Adrenal gland (tissue), 12 donors: ENCODE data around the gene PFKFB4. TPM values are rescaled to one million over a fixed set of nuclear protein-coding genes. Genes with fewer than 3 reads are reported as not detected.

Experiments used
- DNase-seq, 7 donors: peaks; one replicate each; pipeline ENCODE4 v3.0.0-alpha.2; 2019 to 2020
- H3K27ac ChIP-seq, 5 donors: fragments of 200-600 bp; sonication (generic) in 4 of 5; 1 replicate in 3 of 5; 2 replicates in 2 of 5; pipeline versions ENCODE4 v1.5.1 to v1.8.0; 2016 to 2020; ENCODE audit warnings: mild to moderate bottlenecking in 1 of 5
- H3K27me3 ChIP-seq: fragments of 200-600 bp; 2 replicates; pipeline ENCODE4 v1.8.0; 2021
- H3K36me3 ChIP-seq, 2 donors: fragments of 200-600 bp; replicated peaks in 1 of 2; 1 replicate in 1 of 2; 2 replicates in 1 of 2; pipeline versions ENCODE4 v1.5.1 to v1.8.0; 2018 to 2022
- H3K4me1 ChIP-seq, 2 donors: fragments of 200-600 bp; replicated peaks in 1 of 2; 1 replicate in 1 of 2; 2 replicates in 1 of 2; pipeline versions ENCODE4 v1.5.1 to v1.8.0; 2018 to 2021
- H3K4me3 ChIP-seq, 4 donors: fragments of 200-600 bp; sonication (generic) in 3 of 4; one replicate each; pipeline ENCODE4 v1.5.1; 2016 to 2018
- H3K9me3 ChIP-seq, 3 donors: fragments of 200-600 bp; sonication (generic) in 1 of 3; replicated peaks in 1 of 3; 1 replicate in 2 of 3; 2 replicates in 1 of 3; pipeline versions ENCODE4 v1.5.1 to v1.8.0; 2016 to 2021
- CTCF ChIP-seq, 6 experiments: fragments of 450-650 bp in 4 of 6; fragments of 200-600 bp in 2 of 6; sonication (generic) in 1 of 6; IDR thresholded peaks; 1 replicate in 5 of 6; 2 replicates in 1 of 6; pipeline versions ENCODE4 v1.5.1 to v1.8.0; 2016 to 2021; ENCODE audit warnings: antibody characterized with exemption in 6 of 6, mild to moderate bottlenecking in 2 of 6, moderate library complexity in 1 of 6
- POLR2A ChIP-seq, 2 donors: fragments of 450-650 bp; IDR thresholded peaks; one replicate each; pipeline ENCODE4 v1.6.1; 2017; ENCODE audit warnings: antibody characterized with exemption in 2 of 2, mild to moderate bottlenecking in 2 of 2, moderate library complexity in 1 of 2
- WGBS, 4 donors: extraction: QIAGEN DNeasy Blood & Tissue Kit in 2 of 4; methylation state at CpG; one replicate each; pipeline versions ENCODE4 v1.1.5 to v1.1.7; 2013 to 2017; 5-methylcytosine and 5-hydroxymethylcytosine counted together
- intact Hi-C, 2 donors: fragments of 100-400 bp; cut with DNase I; formaldehyde crosslinking; loops; one replicate each; pipeline versions ENCODE4 v1.14.1 to v1.15.0; 2022 to 2023
- polyA plus RNA-seq, 3 donors: library from polyadenylated mRNA; stranded (reverse); fragments of 200-250 nt in 2 of 3; fragments of 350-450 nt in 1 of 3; fragmentation: Illumina TruSeq in 1 of 3; extraction: RNeasy Lipid Tissue Mini Kit (QIAGEN cat#74804) in 1 of 3; gene quantifications; one replicate each; pipeline ENCODE4 v1.2.3, GENCODE V29; 2013 to 2014
- total RNA-seq, 9 donors: library from RNA; depleted of rRNA in 4 of 9; stranded (reverse); fragments of >200 nt in 4 of 9; fragments of 120-200 nt in 1 of 9; fragmentation: NEBNext Ultra II Directional in 1 of 9; extraction: Animal tissue kit (Norgen Biotek cat#: 25700) in 1 of 9; gene quantifications; one replicate each; pipeline versions ENCODE4 v1.1.0 to v1.2.4, GENCODE V29; 2013 to 2023
- donor health status: healthy with polysubstance abuse.
- donor health status: Bipolar disorder and iron deficiency.
- donor health status: DM: yes; HTN: yes; CAD: no.
- donor health status: DM: no; HTN: no; CAD: no.
- donor health status: DM: no; HTN: no; CAD: no.
- donor health status: DM: yes; HTN: yes; CAD: no.

The PFKFB4 gene
- total and polyA plus RNA-seq, 12 donors: 1.8 to 12.9 (median 4.5) TPM

GRCh38 chr3:48543271-48543866 is 13.2 kb downstream of the PFKFB4 start:
- 42 to 61% (median 57%) methylated on average over 7 to 9 of the region's 9 CpGs for WGBS, 4 donors
- no peak for TF ChIP-seq POLR2A (IDR thresholded peaks at IDR 0.05)
- TF ChIP-seq CTCF (IDR thresholded peaks at IDR 0.05): no peak
- Histone ChIP-seq H3K4me3 (no peak overlapping the region), H3K36me3 (peaks cover 0 to 4% of the 10 kb centered on the region in 2 donors), H3K27ac (no peak overlapping the region), H3K4me1 (peaks cover 0 to 3% of the 10 kb centered on the region in 2 donors), H3K27me3 (no peaks in the 10 kb centered on the region), H3K9me3 (no peaks in the 10 kb centered on the region)
- peak in 5 of 7 donors; percentile 28 to 81 (median 56) for DNase-seq
- intact Hi-C loops: no loop called here

GRCh38 chr3:48538451-48538850 is 18.2 kb downstream of the PFKFB4 start:
- 91 to 100% (median 95%) methylated on average over 2 to 12 of the region's 12 CpGs for WGBS, 4 donors
- Histone ChIP-seq H3K9me3 (no peaks in the 10 kb centered on the region), H3K36me3 (no peaks in the 10 kb centered on the region), H3K4me3 (no peak overlapping the region), H3K27ac (no peak overlapping the region), H3K4me1 (peaks cover 0 to under 1% of the 10 kb centered on the region in 2 donors), H3K27me3 (no peaks in the 10 kb centered on the region)
- DNase-seq: no peak
- TF ChIP-seq POLR2A (IDR thresholded peaks at IDR 0.05): no peak
- no peak for TF ChIP-seq CTCF (IDR thresholded peaks at IDR 0.05)
- intact Hi-C loops: no loop called here

- Histone ChIP-seq H3K27me3 (no peaks in the 10 kb centered on the region), H3K4me3 (no peak overlapping the region), H3K27ac (no peak overlapping the region), H3K9me3 (no peaks in the 10 kb centered on the region), H3K4me1 (no peaks in the 10 kb centered on the region), H3K36me3 (peaks cover 0 to 4% of the 10 kb centered on the region in 2 donors)
- WGBS, 4 donors: 83 to 92% (median 87%) methylated on average over 2 to 5 of the region's 5 CpGs
- TF ChIP-seq CTCF (IDR thresholded peaks at IDR 0.05) (no peak), POLR2A (IDR thresholded peaks at IDR 0.05) (no peak)
- intact Hi-C loops: no loop called here
- no peak for DNase-seq
These were observed 19.8 kb downstream of the PFKFB4 start for GRCh38 chr3:48536785-48537184.

- no peak overlapping the region for H3K4me3 ChIP-seq
- no peaks in the 10 kb centered on the region for H3K9me3 ChIP-seq
- H3K4me1 ChIP-seq: no peaks in the 10 kb centered on the region
- TF ChIP-seq CTCF (IDR thresholded peaks at IDR 0.05): no peak
- TF ChIP-seq POLR2A (IDR thresholded peaks at IDR 0.05): no peak
- no peaks in the 10 kb centered on the region for H3K27me3 ChIP-seq
- no peak for DNase-seq
- no peak overlapping the region for H3K27ac ChIP-seq
- peaks cover 0 to 4% of the 10 kb centered on the region in 2 donors for H3K36me3 ChIP-seq
- intact Hi-C loops: no loop called here
- WGBS, 4 donors: 92 to 98% (median 94%) methylated on average over 13 to 19 of the region's 19 CpGs
These were observed 20.5 kb downstream of the PFKFB4 start for GRCh38 chr3:48536116-48536515.
